Erythroblast (primary cell): ENCODE results near the gene RAPGEF2.
"Not testable (repeated sequence)": the region's sequence is repeated elsewhere in the genome, so short reads cannot be mapped to it uniquely, and the experiment has no call there.

ENCODE experiments used
- GATA1 ChIP-seq: IDR thresholded peaks from 2 replicates; pipeline ENCODE4 v1.6.1; 2011; ENCODE audit warnings: low read depth, mild to moderate bottlenecking, control low read depth, low read length, moderate library complexity
- POLR2A ChIP-seq: IDR thresholded peaks from 2 replicates; pipeline ENCODE4 v1.6.1; 2011; ENCODE audit warnings: mild to moderate bottlenecking, low read length

- TF ChIP-seq POLR2A, GATA1: not testable (repeated sequence)
Measured at GRCh38 chr4:159315879-159316278, 213.0 kb downstream of the RAPGEF2 start.
